Left renal cortex interstitium (tissue), 4 donors: ENCODE results near the gene TMX1. TPM values are rescaled to one million over a fixed set of nuclear protein-coding genes. Genes with fewer than 3 reads are reported as not detected.

Experiments used
- DNase-seq, 4 donors: peaks; one replicate each; pipeline ENCODE4 v3.0.0-alpha.2; 2013; ENCODE audit warnings: low read depth in 4 of 4, low spot score in 2 of 4, missing footprints in 1 of 4
- polyA plus RNA-seq, 4 donors: library from polyadenylated mRNA; unstranded; fragments of 120-200 nt; gene quantifications; one replicate each; pipeline ENCODE4 v1.2.1, GENCODE V29; 2013; ENCODE audit not compliant: insufficient read length in 4 of 4

The TMX1 gene
- polyA plus RNA-seq, 4 donors: 45.7 to 64.2 (median 50.2) TPM

GRCh38 chr14:51242545-51243490 lies 2.8 kb downstream of the TMX1 start:
- no peak for DNase-seq

GRCh38 chr14:51244591-51244990 lies 4.5 kb downstream of the TMX1 start:
- no peak for DNase-seq

GRCh38 chr14:51246032-51246431 lies 6.0 kb downstream of the TMX1 start:
- no peak for DNase-seq

GRCh38 chr14:51248016-51248987 lies 8.3 kb downstream of the TMX1 start:
- no peak for DNase-seq

GRCh38 chr14:51251486-51251885 lies 11.4 kb downstream of the TMX1 start:
- DNase-seq: no peak

GRCh38 chr14:51253880-51254279 lies 13.8 kb downstream of the TMX1 start:
- DNase-seq: no peak

GRCh38 chr14:51258280-51258679 lies 18.2 kb downstream of the TMX1 start:
- no peak for DNase-seq

- no peak for DNase-seq
Measured at GRCh38 chr14:51258788-51259187, 18.7 kb downstream of the TMX1 start.

- no peak for DNase-seq
Measured at GRCh38 chr14:51260225-51260624, 20.2 kb downstream of the TMX1 start.

- DNase-seq: no peak
Measured at GRCh38 chr14:51261151-51261550, 21.1 kb downstream of the TMX1 start.

GRCh38 chr14:51262868-51263267 lies 22.8 kb downstream of the TMX1 start:
- no peak for DNase-seq

- DNase-seq: no peak
Measured at GRCh38 chr14:51269634-51270033, 29.6 kb downstream of the TMX1 start.

GRCh38 chr14:51276605-51277004 lies 36.6 kb downstream of the TMX1 start:
- DNase-seq: no peak

GRCh38 chr14:51277753-51278415 lies 37.8 kb downstream of the TMX1 start:
- DNase-seq: no peak

GRCh38 chr14:51282517-51282916 lies 42.5 kb downstream of the TMX1 start:
- no peak for DNase-seq

- peak; percentile 55 to 76 (median 60) for DNase-seq
Measured at GRCh38 chr14:51283402-51284085, 43.5 kb downstream of the TMX1 start.

- no peak for DNase-seq
Measured at GRCh38 chr14:51284241-51284640, 44.2 kb downstream of the TMX1 start.

- DNase-seq: no peak
Measured at GRCh38 chr14:51285120-51285519, 45.1 kb downstream of the TMX1 start.

GRCh38 chr14:51289169-51289568 lies 49.1 kb downstream of the TMX1 start:
- no peak for DNase-seq

- no peak for DNase-seq
Measured at GRCh38 chr14:51290132-51290531, 50.1 kb downstream of the TMX1 start.
